DOHH2 (cell line): ENCODE results near the gene LCE5A.

Source experiments
- EZH2phosphoT487 ChIP-seq: fragments of 200-600 bp; sonication (generic); IDR thresholded peaks from 2 replicates; pipeline ENCODE4 v1.6.1; 2017; ENCODE audit warnings: borderline replicate concordance, mild to moderate bottlenecking, antibody characterized with exemption, low read length, moderate library complexity, mixed read lengths
- TF ChIP-seq, protein P1 (sequence below): fragments of 200-600 bp; sonication (generic); IDR thresholded peaks from one replicate; pipeline ENCODE4 v1.5.1; 2014; ENCODE audit warnings: antibody characterized with exemption, mild to moderate bottlenecking, low read depth, low read length; ENCODE audit not compliant: poor library complexity, severe bottlenecking

DNA sequence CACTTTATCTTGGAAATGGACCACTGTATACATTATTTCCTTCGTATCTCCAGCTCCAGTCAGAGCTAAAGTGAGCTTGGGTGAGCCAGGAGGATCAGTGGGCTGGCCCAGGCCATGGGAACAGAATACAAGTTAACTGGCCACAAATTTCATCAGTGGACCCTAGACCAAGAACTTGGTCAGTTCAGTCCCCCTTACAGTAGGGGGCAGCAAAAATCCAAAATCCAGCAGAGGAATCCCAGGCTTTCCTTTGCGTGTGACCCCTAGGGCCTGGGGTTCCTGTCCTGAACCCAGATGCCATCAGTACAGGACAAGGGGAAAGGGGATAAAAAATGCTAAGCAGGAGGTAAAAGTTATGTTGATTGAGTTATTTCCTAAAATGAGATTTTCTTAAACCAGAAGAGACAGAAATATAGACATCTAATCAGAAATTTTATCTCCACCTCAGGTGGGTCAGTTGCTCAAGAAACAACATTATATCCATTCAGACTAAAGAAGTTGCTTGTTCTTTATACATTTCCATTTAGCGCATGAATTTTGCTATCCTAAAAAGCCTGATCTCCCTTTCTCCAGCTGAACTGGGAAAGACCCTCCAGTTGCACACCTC, 24.1 kb upstream of the LCE5A start:
- no peak for TF ChIP-seq EZH2phosphoT487
- TF ChIP-seq, protein P1, sequence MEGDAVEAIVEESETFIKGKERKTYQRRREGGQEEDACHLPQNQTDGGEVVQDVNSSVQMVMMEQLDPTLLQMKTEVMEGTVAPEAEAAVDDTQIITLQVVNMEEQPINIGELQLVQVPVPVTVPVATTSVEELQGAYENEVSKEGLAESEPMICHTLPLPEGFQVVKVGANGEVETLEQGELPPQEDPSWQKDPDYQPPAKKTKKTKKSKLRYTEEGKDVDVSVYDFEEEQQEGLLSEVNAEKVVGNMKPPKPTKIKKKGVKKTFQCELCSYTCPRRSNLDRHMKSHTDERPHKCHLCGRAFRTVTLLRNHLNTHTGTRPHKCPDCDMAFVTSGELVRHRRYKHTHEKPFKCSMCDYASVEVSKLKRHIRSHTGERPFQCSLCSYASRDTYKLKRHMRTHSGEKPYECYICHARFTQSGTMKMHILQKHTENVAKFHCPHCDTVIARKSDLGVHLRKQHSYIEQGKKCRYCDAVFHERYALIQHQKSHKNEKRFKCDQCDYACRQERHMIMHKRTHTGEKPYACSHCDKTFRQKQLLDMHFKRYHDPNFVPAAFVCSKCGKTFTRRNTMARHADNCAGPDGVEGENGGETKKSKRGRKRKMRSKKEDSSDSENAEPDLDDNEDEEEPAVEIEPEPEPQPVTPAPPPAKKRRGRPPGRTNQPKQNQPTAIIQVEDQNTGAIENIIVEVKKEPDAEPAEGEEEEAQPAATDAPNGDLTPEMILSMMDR, result peak; percentile 63
